Hepatocyte (in vitro differentiated cells): ENCODE results near the gene SRMS. TPM values are rescaled to one million over a fixed set of nuclear protein-coding genes. Genes with fewer than 3 reads are reported as not detected.

ENCODE experiments used
- DNase-seq: peaks from one replicate; pipeline ENCODE4 v3.0.0-alpha.2; 2016; ENCODE audit warnings: low spot score
- H2AFZ ChIP-seq: fragments of 200-600 bp; sonication (generic); 2 replicates; pipeline ENCODE4 v1.6.0; 2016; ENCODE audit warnings: antibody characterized with exemption, mild to moderate bottlenecking
- H3K27ac ChIP-seq: fragments of 200-600 bp; sonication (generic); 2 replicates; pipeline ENCODE4 v1.5.1; 2016; ENCODE audit warnings: mild to moderate bottlenecking
- H3K27me3 ChIP-seq: fragments of 200-600 bp; sonication (generic); 2 replicates; pipeline ENCODE4 v1.6.1; 2016
- H3K36me3 ChIP-seq: fragments of 200-600 bp; sonication (generic); replicated peaks from 2 replicates; pipeline ENCODE4 v1.5.1; 2016; ENCODE audit warnings: low read depth; ENCODE audit not compliant: insufficient read depth
- H3K4me1 ChIP-seq: fragments of 200-600 bp; sonication (generic); 2 replicates; pipeline ENCODE4 v1.5.1; 2016; ENCODE audit warnings: mild to moderate bottlenecking, moderate library complexity; ENCODE audit not compliant: insufficient read depth
- H3K4me2 ChIP-seq: fragments of 200-600 bp; sonication (generic); 2 replicates; pipeline ENCODE4 v1.6.0; 2016
- H3K4me3 ChIP-seq: fragments of 200-600 bp; sonication (generic); 2 replicates; pipeline ENCODE4 v1.5.1; 2016; ENCODE audit warnings: mild to moderate bottlenecking
- H3K79me2 ChIP-seq: fragments of 200-600 bp; sonication (generic); 2 replicates; pipeline ENCODE4 v1.6.0; 2017; ENCODE audit warnings: mild to moderate bottlenecking
- H3K9me2 ChIP-seq: fragments of 200-600 bp; sonication (generic); replicated peaks from 2 replicates; pipeline ENCODE4 v1.6.0; 2017; ENCODE audit warnings: mild to moderate bottlenecking; ENCODE audit not compliant: insufficient read depth
- H3K9me3 ChIP-seq: fragments of 200-600 bp; sonication (generic); 2 replicates; pipeline ENCODE4 v1.5.1; 2016; ENCODE audit warnings: low read depth, mild to moderate bottlenecking
- H4K20me1 ChIP-seq: fragments of 200-600 bp; sonication (generic); 2 replicates; pipeline ENCODE4 v1.6.0; 2016; ENCODE audit warnings: mild to moderate bottlenecking; ENCODE audit not compliant: insufficient read depth, poor library complexity, severe bottlenecking
- EZH2 ChIP-seq: fragments of 200-600 bp; sonication (generic); IDR thresholded peaks from 2 replicates; pipeline ENCODE4 v1.6.1; 2016; ENCODE audit warnings: antibody characterized with exemption, mild to moderate bottlenecking, borderline replicate concordance
- EZH2phosphoT487 ChIP-seq: fragments of 200-600 bp; sonication (generic); IDR thresholded peaks from one replicate; pipeline ENCODE4 v1.6.1; 2018; ENCODE audit warnings: antibody characterized with exemption, mild to moderate bottlenecking, low read depth, moderate library complexity; ENCODE audit not compliant: unreplicated experiment, severe bottlenecking
- WGBS: methylation state at CpG from one replicate; pipeline ENCODE4 v1.1.6; 2016; ENCODE audit warnings: low lambda C conversion rate; ENCODE audit errors: missing lambda C conversion rate; 5-methylcytosine and 5-hydroxymethylcytosine counted together
- polyA plus RNA-seq: library from polyadenylated mRNA; unstranded; fragments of >200 nt; fragmentation: Nextera tagmentation; extraction: Ambion mirVana; gene quantifications from 2 replicates; pipeline ENCODE4 v1.2.1, GENCODE V29; 2016
- total RNA-seq: library from RNA; depleted of rRNA; stranded (reverse); fragments of >200 nt; gene quantifications from 2 replicates; pipeline ENCODE4 v1.2.3, GENCODE V29; 2014
- TF ChIP-seq, protein P1 (sequence below): fragments of 200-600 bp; sonication (generic); IDR thresholded peaks from 2 replicates; pipeline ENCODE4 v1.5.1; 2016; ENCODE audit warnings: antibody characterized with exemption, mild to moderate bottlenecking; ENCODE audit not compliant: poor library complexity

The SRMS gene
- total and polyA plus RNA-seq, 2 experiments from 2014 or later = not detected

DNA sequence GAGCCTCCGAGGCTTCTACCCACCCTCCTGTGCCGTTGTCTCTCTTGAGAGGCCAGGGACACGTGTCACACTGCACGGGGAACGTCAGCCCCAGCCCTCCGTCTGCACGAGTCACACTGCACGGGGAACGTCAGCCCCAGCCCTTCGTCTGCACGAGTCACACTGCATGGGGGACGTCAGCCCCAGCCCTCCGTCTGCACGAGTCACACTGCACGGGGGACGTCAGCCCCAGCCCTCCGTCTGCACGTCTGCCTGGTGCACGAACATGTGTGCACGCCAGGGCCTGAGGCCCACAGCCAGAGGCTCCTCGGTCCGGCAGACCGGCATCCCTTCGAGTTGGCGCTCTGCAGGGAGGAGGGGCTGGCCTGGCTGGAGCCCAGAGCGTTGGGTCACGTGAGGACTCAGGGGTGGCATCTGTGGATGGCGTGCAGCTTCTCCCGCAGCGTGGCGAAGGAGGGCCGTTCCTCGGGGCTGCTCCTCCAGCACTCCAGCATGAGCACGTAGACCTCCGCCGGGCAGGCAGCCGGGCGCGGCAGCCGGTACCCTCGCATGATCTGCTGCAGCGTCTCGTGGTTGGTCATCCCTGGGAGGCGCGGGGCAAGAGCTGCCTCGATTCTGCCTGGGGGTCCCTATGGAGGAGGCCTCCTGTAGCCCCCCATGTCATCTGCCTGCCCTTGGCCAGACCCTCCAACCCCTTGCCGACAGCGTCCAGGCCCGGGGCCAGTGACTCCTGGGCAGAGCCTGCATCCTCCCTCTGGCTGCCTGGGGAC, 6.9 kb downstream of the SRMS start:
- H3K9me3 ChIP-seq = no peaks in the 10 kb centered on the region
- TF ChIP-seq EZH2 (no peak), EZH2phosphoT487 (no peak)
- TF ChIP-seq, protein P1, sequence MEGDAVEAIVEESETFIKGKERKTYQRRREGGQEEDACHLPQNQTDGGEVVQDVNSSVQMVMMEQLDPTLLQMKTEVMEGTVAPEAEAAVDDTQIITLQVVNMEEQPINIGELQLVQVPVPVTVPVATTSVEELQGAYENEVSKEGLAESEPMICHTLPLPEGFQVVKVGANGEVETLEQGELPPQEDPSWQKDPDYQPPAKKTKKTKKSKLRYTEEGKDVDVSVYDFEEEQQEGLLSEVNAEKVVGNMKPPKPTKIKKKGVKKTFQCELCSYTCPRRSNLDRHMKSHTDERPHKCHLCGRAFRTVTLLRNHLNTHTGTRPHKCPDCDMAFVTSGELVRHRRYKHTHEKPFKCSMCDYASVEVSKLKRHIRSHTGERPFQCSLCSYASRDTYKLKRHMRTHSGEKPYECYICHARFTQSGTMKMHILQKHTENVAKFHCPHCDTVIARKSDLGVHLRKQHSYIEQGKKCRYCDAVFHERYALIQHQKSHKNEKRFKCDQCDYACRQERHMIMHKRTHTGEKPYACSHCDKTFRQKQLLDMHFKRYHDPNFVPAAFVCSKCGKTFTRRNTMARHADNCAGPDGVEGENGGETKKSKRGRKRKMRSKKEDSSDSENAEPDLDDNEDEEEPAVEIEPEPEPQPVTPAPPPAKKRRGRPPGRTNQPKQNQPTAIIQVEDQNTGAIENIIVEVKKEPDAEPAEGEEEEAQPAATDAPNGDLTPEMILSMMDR = no peak
- H3K36me3 ChIP-seq = no peaks in the 10 kb centered on the region
- no peaks in the 10 kb centered on the region for H3K9me2 ChIP-seq
- H3K4me3 ChIP-seq = no peak overlapping the region
- 89% methylated on average over 49 of the region's 49 CpGs for WGBS
- no peaks in the 10 kb centered on the region for H3K79me2 ChIP-seq
- no peak overlapping the region for H2AFZ ChIP-seq
- peaks cover 3% of the 10 kb centered on the region for H3K4me1 ChIP-seq
- no peak overlapping the region for H3K4me2 ChIP-seq
- H4K20me1 ChIP-seq = no peaks in the 10 kb centered on the region
- no peak for DNase-seq
- H3K27me3 ChIP-seq = no peaks in the 10 kb centered on the region
- no peak overlapping the region for H3K27ac ChIP-seq

DNA sequence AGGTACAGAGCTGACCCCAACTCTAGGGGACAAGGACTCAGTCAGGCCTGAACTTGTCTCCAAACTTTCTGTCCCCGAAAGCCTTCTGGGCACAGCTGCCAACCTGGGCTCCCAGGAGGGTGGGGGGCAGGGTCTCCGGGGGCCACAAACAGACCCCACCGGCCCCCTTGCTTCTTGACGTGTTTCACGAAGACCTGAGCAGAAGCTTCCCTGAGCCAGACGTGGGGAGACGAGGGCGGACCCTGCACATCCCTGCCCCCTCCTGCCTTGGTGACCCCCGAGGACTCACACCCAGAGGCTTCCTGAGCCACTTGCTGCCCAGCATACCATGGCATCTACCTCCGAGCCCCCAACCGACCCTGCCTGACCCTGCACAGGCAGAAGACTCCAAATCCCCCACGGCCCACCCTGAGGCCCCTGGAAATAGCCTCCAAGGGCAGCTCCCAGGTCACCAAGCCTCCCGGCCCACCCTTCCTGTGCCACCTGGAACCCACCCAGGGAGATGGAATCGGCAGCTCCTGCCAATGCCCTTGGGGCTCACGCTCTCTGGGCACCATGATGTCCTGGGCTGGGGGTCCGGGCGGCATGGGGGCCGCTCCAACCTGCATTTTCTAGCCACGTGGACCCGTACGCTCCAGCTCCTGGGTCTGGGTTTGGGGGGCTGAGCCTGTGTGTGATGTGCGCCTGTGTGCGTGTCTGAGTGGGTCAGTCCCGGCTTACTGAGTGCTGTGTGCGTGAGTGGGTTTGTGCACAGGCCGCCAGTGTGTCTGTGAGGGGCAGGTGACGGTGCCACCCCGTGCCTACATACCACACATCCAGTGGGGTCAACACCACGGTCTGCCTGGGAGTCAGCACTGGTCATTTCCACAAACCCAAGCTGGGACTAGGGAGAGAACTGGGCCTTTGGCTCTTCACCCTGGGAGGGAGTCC, 7.8 kb downstream of the SRMS start:
- H2AFZ ChIP-seq = no peak overlapping the region
- no peaks in the 10 kb centered on the region for H4K20me1 ChIP-seq
- H3K9me3 ChIP-seq = no peaks in the 10 kb centered on the region
- 93% methylated on average over 25 of the region's 29 CpGs for WGBS
- no peak overlapping the region for H3K27ac ChIP-seq
- H3K4me1 ChIP-seq = peaks cover 3% of the 10 kb centered on the region
- H3K4me2 ChIP-seq = no peak overlapping the region
- no peaks in the 10 kb centered on the region for H3K79me2 ChIP-seq
- H3K36me3 ChIP-seq = no peaks in the 10 kb centered on the region
- H3K27me3 ChIP-seq = no peaks in the 10 kb centered on the region
- no peaks in the 10 kb centered on the region for H3K9me2 ChIP-seq
- DNase-seq = no peak
- no peak for TF ChIP-seq EZH2phosphoT487
- TF ChIP-seq, protein P1 = no peak
- no peak for TF ChIP-seq EZH2
- no peak overlapping the region for H3K4me3 ChIP-seq

DNA sequence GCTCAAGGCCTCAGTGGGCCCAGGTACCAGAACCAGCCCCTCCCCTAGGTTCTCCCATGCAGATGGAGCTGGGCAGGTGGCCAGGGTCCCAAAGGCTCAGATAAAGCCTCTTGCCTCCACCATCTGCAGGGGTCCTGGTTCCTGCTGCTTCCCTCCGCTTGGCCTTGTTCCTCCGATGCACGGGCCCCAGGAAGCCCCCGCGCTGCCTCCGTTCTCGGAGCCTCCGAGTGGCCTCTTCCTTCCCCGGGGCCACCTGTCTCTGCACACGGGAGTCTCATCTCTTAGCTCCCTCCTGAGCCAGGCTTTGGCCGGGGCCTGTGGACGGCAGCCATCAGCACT, 8.5 kb downstream of the SRMS start:
- Histone ChIP-seq H2AFZ (no peak overlapping the region), H3K4me1 (peaks cover 3% of the 10 kb centered on the region), H3K9me3 (no peaks in the 10 kb centered on the region), H3K27me3 (no peaks in the 10 kb centered on the region), H3K36me3 (no peaks in the 10 kb centered on the region), H3K9me2 (no peaks in the 10 kb centered on the region), H4K20me1 (no peaks in the 10 kb centered on the region), H3K79me2 (no peaks in the 10 kb centered on the region), H3K4me3 (no peak overlapping the region), H3K4me2 (no peak overlapping the region), H3K27ac (no peak overlapping the region)
- 94% methylated on average over 12 of the region's 12 CpGs for WGBS
- DNase-seq = no peak
- TF ChIP-seq, protein P1 = no peak
- TF ChIP-seq EZH2phosphoT487 = no peak
- no peak for TF ChIP-seq EZH2
